CD8-positive, alpha-beta memory T cell (primary cell): ENCODE results near the gene FGF4. TPM values are rescaled to one million over a fixed set of nuclear protein-coding genes. Genes with fewer than 3 reads are reported as not detected.
A peak's percentile ranks its signal among the peaks of the same experiment; 100 is the strongest.

ENCODE experiments used
- CTCF ChIA-PET: fragments of 350-600 bp; sonication (Branson Sonifier 250); formaldehyde crosslinking; loops from one replicate; lab custom pipeline; 2021; ENCODE audit warnings: antibody characterized with exemption; lab: Charles Lee
- POLR2A ChIA-PET: fragments of 350-600 bp; sonication (Branson Sonifier 250); formaldehyde crosslinking; loops from one replicate; lab custom pipeline; 2021; ENCODE audit warnings: antibody characterized with exemption; lab: Charles Lee
- DNase-seq, 5 donors: peaks; one replicate each; pipeline versions ENCODE4 v3.0.0 to v3.0.0-alpha.2; 2020 to 2022; ENCODE audit warnings: mixed read lengths in 1 of 5
- H3K27ac ChIP-seq: one replicate; pipeline ENCODE4 v1.7.0; 2013; ENCODE audit warnings: low read depth, mild to moderate bottlenecking, low read length, moderate library complexity
- H3K27me3 ChIP-seq: 2 replicates; pipeline ENCODE4 v1.7.0; 2013; ENCODE audit warnings: low read length, mild to moderate bottlenecking; ENCODE audit not compliant: insufficient read depth, poor library complexity, severe bottlenecking
- H3K36me3 ChIP-seq: 2 replicates; pipeline ENCODE4 v1.7.0; 2013; ENCODE audit warnings: mild to moderate bottlenecking, low read length, moderate library complexity; ENCODE audit not compliant: insufficient read depth
- H3K4me1 ChIP-seq: 2 replicates; pipeline ENCODE4 v1.7.0; 2013; ENCODE audit warnings: mild to moderate bottlenecking, low read length, moderate library complexity; ENCODE audit not compliant: insufficient read depth
- H3K4me3 ChIP-seq: 2 replicates; pipeline ENCODE4 v1.7.0; 2013; ENCODE audit warnings: mild to moderate bottlenecking, low read length
- H3K9me3 ChIP-seq: 2 replicates; pipeline ENCODE4 v1.7.0; 2013; ENCODE audit warnings: mild to moderate bottlenecking, low read length
- H3K27ac Mint-ChIP-seq, 8 donors: one replicate each; pipeline ENCODE4 v1.8.0; 2020 to 2021; ENCODE audit warnings: mixed read lengths in 8 of 8, mild to moderate bottlenecking in 6 of 8, inconsistent platforms in 3 of 8, moderate library complexity in 3 of 8
- H3K27me3 Mint-ChIP-seq, 2 donors: one replicate each; pipeline ENCODE4 v1.8.0; 2020 to 2021; ENCODE audit warnings: mixed read lengths in 2 of 2, mild to moderate bottlenecking in 1 of 2, moderate library complexity in 1 of 2
- H3K36me3 Mint-ChIP-seq, 3 donors: one replicate each; pipeline ENCODE4 v1.8.0; 2020 to 2021; ENCODE audit warnings: mixed read lengths in 3 of 3, inconsistent platforms in 1 of 3, mild to moderate bottlenecking in 1 of 3
- H3K4me1 Mint-ChIP-seq, 3 donors: one replicate each; pipeline ENCODE4 v1.8.0; 2020 to 2021; ENCODE audit warnings: mixed read lengths in 3 of 3, inconsistent platforms in 1 of 3, mild to moderate bottlenecking in 1 of 3
- H3K4me3 Mint-ChIP-seq, 7 donors: one replicate each; pipeline ENCODE4 v1.8.0; 2020 to 2021; ENCODE audit warnings: mixed read lengths in 7 of 7, mild to moderate bottlenecking in 6 of 7, moderate library complexity in 4 of 7, inconsistent platforms in 2 of 7
- H3K9me3 Mint-ChIP-seq, 5 donors: one replicate each; pipeline ENCODE4 v1.8.0; 2020 to 2022; ENCODE audit warnings: mixed read lengths in 5 of 5, mild to moderate bottlenecking in 3 of 5, moderate library complexity in 2 of 5, inconsistent platforms in 1 of 5
- polyA plus RNA-seq: library from polyadenylated mRNA; unstranded; fragments of 300-500 nt; fragmentation: Illumina TruSeq; gene quantifications from one replicate; pipeline ENCODE4 v1.2.3, GENCODE V29; 2021
- total RNA-seq, 2 experiments: library from RNA; stranded (reverse); gene quantifications; one replicate each; pipeline ENCODE4 v1.2.3, GENCODE V29; 2021

FGF4 gene
- total and polyA plus RNA-seq, 3 experiments from 2014 or later = not detected

GRCh38 chr11:69803022-69803421 lies 27.9 kb upstream of the FGF4 start:
- peaks cover 3 to 13% of the 10 kb centered on the region in 2 donors for H3K27me3 Mint-ChIP-seq
- DNase-seq = no peak
- CTCF ChIA-PET = no interaction called here
- no peaks in the 10 kb centered on the region for H3K36me3 ChIP-seq
- H3K4me1 ChIP-seq = no peaks in the 10 kb centered on the region
- POLR2A ChIA-PET = no interaction called here
- peaks cover 0 to 2% (median 0%) of the 10 kb centered on the region in 5 donors for H3K9me3 Mint-ChIP-seq
- H3K36me3 Mint-ChIP-seq = no peaks in the 10 kb centered on the region
- no peaks in the 10 kb centered on the region for H3K9me3 ChIP-seq
- no peaks in the 10 kb centered on the region for H3K4me1 Mint-ChIP-seq
- no peak overlapping the region for H3K27ac Mint-ChIP-seq
- no peak overlapping the region for H3K4me3 Mint-ChIP-seq
- H3K4me3 ChIP-seq = no peak overlapping the region
- no peaks in the 10 kb centered on the region for H3K27me3 ChIP-seq
- H3K27ac ChIP-seq = no peak overlapping the region

GRCh38 chr11:69802590-69802989 lies 27.4 kb upstream of the FGF4 start:
- Histone ChIP-seq H3K4me3 (no peak overlapping the region), H3K27me3 (no peaks in the 10 kb centered on the region), H3K27ac (no peak overlapping the region), H3K36me3 (no peaks in the 10 kb centered on the region), H3K4me1 (no peaks in the 10 kb centered on the region), H3K9me3 (no peaks in the 10 kb centered on the region)
- Mint-ChIP-seq H3K27ac (no peak overlapping the region), H3K4me3 (no peak overlapping the region), H3K9me3 (peaks cover 0 to 2% (median 0%) of the 10 kb centered on the region in 5 donors), H3K4me1 (no peaks in the 10 kb centered on the region), H3K36me3 (no peaks in the 10 kb centered on the region), H3K27me3 (peaks cover 3 to 13% of the 10 kb centered on the region in 2 donors)
- no peak for DNase-seq
- ChIA-PET CTCF (no interaction called here), POLR2A (no interaction called here)

GRCh38 chr11:69801513-69802335 lies 26.6 kb upstream of the FGF4 start:
- H3K27ac ChIP-seq = no peak overlapping the region
- Mint-ChIP-seq H3K36me3 (no peaks in the 10 kb centered on the region), H3K27ac (no peak overlapping the region), H3K9me3 (peaks cover 0 to 2% (median 0%) of the 10 kb centered on the region in 5 donors), H3K27me3 (peaks cover 0 to 8% of the 10 kb centered on the region in 2 donors), H3K4me1 (no peaks in the 10 kb centered on the region), H3K4me3 (no peak overlapping the region)
- CTCF ChIA-PET = interaction anchor here (1.0 kb wide), 1 partner anchor 24 kb away, joined by 3 read pairs; no protein-coding TSS in a partner anchor
- no peaks in the 10 kb centered on the region for H3K36me3 ChIP-seq
- H3K4me1 ChIP-seq = no peaks in the 10 kb centered on the region
- no peaks in the 10 kb centered on the region for H3K27me3 ChIP-seq
- H3K4me3 ChIP-seq = no peak overlapping the region
- no peaks in the 10 kb centered on the region for H3K9me3 ChIP-seq
- POLR2A ChIA-PET = no interaction called here
- DNase-seq = peak in 3 of 5 donors; percentile 9 to 16 (median 9)

- Histone ChIP-seq H3K36me3 (no peaks in the 10 kb centered on the region), H3K27me3 (no peaks in the 10 kb centered on the region), H3K4me1 (no peaks in the 10 kb centered on the region), H3K9me3 (no peaks in the 10 kb centered on the region), H3K27ac (no peak overlapping the region), H3K4me3 (no peak overlapping the region)
- Mint-ChIP-seq H3K4me3 (no peak overlapping the region), H3K9me3 (peaks cover 0 to 2% (median 0%) of the 10 kb centered on the region in 5 donors), H3K27ac (no peak overlapping the region), H3K4me1 (no peaks in the 10 kb centered on the region), H3K27me3 (peaks cover 0 to under 1% of the 10 kb centered on the region in 2 donors), H3K36me3 (no peaks in the 10 kb centered on the region)
- ChIA-PET CTCF (no interaction called here), POLR2A (no interaction called here)
- no peak for DNase-seq
These were observed 25.1 kb upstream of the FGF4 start for GRCh38 chr11:69800278-69800677.

GRCh38 chr11:69799582-69799981 lies 24.4 kb upstream of the FGF4 start:
- Mint-ChIP-seq H3K36me3 (no peaks in the 10 kb centered on the region), H3K4me1 (no peaks in the 10 kb centered on the region), H3K9me3 (peaks cover 0 to 2% (median 0%) of the 10 kb centered on the region in 5 donors), H3K27ac (no peak overlapping the region), H3K27me3 (no peaks in the 10 kb centered on the region), H3K4me3 (no peak overlapping the region)
- POLR2A ChIA-PET = no interaction called here
- H3K27ac ChIP-seq = no peak overlapping the region
- CTCF ChIA-PET = no interaction called here
- no peak overlapping the region for H3K4me3 ChIP-seq
- DNase-seq = no peak
- H3K4me1 ChIP-seq = no peaks in the 10 kb centered on the region
- H3K27me3 ChIP-seq = no peaks in the 10 kb centered on the region
- no peaks in the 10 kb centered on the region for H3K36me3 ChIP-seq
- no peaks in the 10 kb centered on the region for H3K9me3 ChIP-seq

GRCh38 chr11:69799097-69799496 lies 24.0 kb upstream of the FGF4 start:
- Mint-ChIP-seq H3K27ac (no peak overlapping the region), H3K4me1 (no peaks in the 10 kb centered on the region), H3K36me3 (no peaks in the 10 kb centered on the region), H3K27me3 (no peaks in the 10 kb centered on the region), H3K9me3 (no peaks in the 10 kb centered on the region), H3K4me3 (no peak overlapping the region)
- Histone ChIP-seq H3K27ac (no peak overlapping the region), H3K27me3 (no peaks in the 10 kb centered on the region), H3K4me1 (no peaks in the 10 kb centered on the region), H3K36me3 (no peaks in the 10 kb centered on the region), H3K9me3 (no peaks in the 10 kb centered on the region), H3K4me3 (no peak overlapping the region)
- POLR2A ChIA-PET = no interaction called here
- no peak for DNase-seq
- CTCF ChIA-PET = no interaction called here

- ChIA-PET POLR2A (no interaction called here), CTCF (no interaction called here)
- H3K27me3 Mint-ChIP-seq = no peaks in the 10 kb centered on the region
- Histone ChIP-seq H3K9me3 (no peaks in the 10 kb centered on the region), H3K27ac (no peak overlapping the region), H3K36me3 (no peaks in the 10 kb centered on the region), H3K4me1 (no peaks in the 10 kb centered on the region), H3K27me3 (no peaks in the 10 kb centered on the region), H3K4me3 (no peak overlapping the region)
- no peak overlapping the region for H3K4me3 Mint-ChIP-seq
- H3K9me3 Mint-ChIP-seq = no peaks in the 10 kb centered on the region
- H3K27ac Mint-ChIP-seq = no peak overlapping the region
- H3K36me3 Mint-ChIP-seq = no peaks in the 10 kb centered on the region
- H3K4me1 Mint-ChIP-seq = no peaks in the 10 kb centered on the region
- no peak for DNase-seq
These were observed 22.8 kb upstream of the FGF4 start for GRCh38 chr11:69797737-69798528.

- Histone ChIP-seq H3K9me3 (no peaks in the 10 kb centered on the region), H3K4me3 (no peak overlapping the region), H3K36me3 (no peaks in the 10 kb centered on the region), H3K27me3 (no peaks in the 10 kb centered on the region), H3K27ac (no peak overlapping the region), H3K4me1 (no peaks in the 10 kb centered on the region)
- ChIA-PET POLR2A (no interaction called here), CTCF (no interaction called here)
- Mint-ChIP-seq H3K27me3 (no peaks in the 10 kb centered on the region), H3K4me3 (no peak overlapping the region), H3K9me3 (no peaks in the 10 kb centered on the region), H3K36me3 (no peaks in the 10 kb centered on the region), H3K27ac (no peak overlapping the region), H3K4me1 (no peaks in the 10 kb centered on the region)
- DNase-seq = no peak
These were observed 22.0 kb upstream of the FGF4 start for GRCh38 chr11:69797156-69797555.
